AG04450 (cell line): ENCODE data around the gene LRRN1. TPM values are rescaled to one million over a fixed set of nuclear protein-coding genes. Genes with fewer than 3 reads are reported as not detected.
"Not testable (repeated sequence)": the region's sequence is repeated elsewhere in the genome, so short reads cannot be mapped to it uniquely, and the experiment has no call there.

Experiments
- CTCF ChIA-PET: fragments of 300-600, 350-600 bp; formaldehyde crosslinking; extraction: SDS; loops from one replicate; lab custom pipeline; 2022; ENCODE audit warnings: antibody characterized with exemption, inconsistent platforms; lab: Charles Lee
- POLR2A ChIA-PET: fragments of 350-600 bp; formaldehyde crosslinking; extraction: SDS; loops from one replicate; lab custom pipeline; 2021; ENCODE audit warnings: antibody characterized with exemption, inconsistent platforms; lab: Yijun Ruan, JAX
- DNase-seq: peaks from one replicate; pipeline ENCODE4 v3.0.0-alpha.2; 2011; ENCODE audit warnings: low read depth, low spot score
- H3K27ac ChIP-seq: one replicate; pipeline ENCODE4 v1.5.1; 2012; ENCODE audit warnings: low read depth, low read length, control low read depth
- H3K27me3 ChIP-seq: one replicate; pipeline ENCODE4 v1.6.0; 2012; ENCODE audit warnings: low read length; ENCODE audit not compliant: control insufficient read depth, insufficient read depth
- H3K4me3 ChIP-seq: 2 replicates; pipeline ENCODE4 v1.5.1; 2011; ENCODE audit warnings: mild to moderate bottlenecking, low read depth, low read length, control low read depth
- H3K9me3 ChIP-seq: 2 replicates; pipeline ENCODE4 v1.5.1; 2012; ENCODE audit warnings: low read length; ENCODE audit not compliant: control insufficient read depth, insufficient read depth
- polyA plus RNA-seq: library from polyadenylated mRNA; depleted of rRNA; stranded (reverse); fragments of >200 nt; gene quantifications from 2 replicates; pipeline ENCODE4 v1.2.3, GENCODE V29; 2011
- TF ChIP-seq, protein P1 (sequence below): IDR thresholded peaks from 2 replicates; pipeline ENCODE4 v1.5.1; 2011; ENCODE audit warnings: low read depth, low read length, control low read depth, inconsistent platforms

LRRN1 gene
- polyA plus RNA-seq, 1 experiment = not detected

DNA sequence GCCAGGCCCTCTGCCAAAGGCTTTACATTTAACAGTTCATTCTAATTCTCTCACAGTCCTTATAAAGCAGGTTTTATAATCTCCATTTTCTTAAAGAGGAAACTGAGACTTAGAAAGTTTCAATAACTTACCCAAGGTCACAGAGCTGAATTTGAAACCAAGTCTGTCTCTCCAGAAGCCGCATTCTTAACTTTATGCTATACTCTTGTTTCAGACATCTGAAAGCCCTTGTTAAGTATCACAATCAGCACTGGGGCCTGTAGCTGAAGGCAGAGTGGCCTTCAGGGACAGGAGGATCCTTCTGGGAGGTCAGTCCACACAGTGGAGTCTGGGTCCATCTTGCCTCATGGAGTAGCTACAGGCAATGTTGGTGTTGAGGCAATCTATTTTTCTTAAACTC, 27.9 kb downstream of the LRRN1 start:
- no peak overlapping the region for H3K27ac ChIP-seq
- ChIA-PET CTCF (no interaction called here), POLR2A (no interaction called here)
- H3K9me3 ChIP-seq = peaks cover 17% of the 10 kb centered on the region; the same call in 1 of the 2 replicates
- TF ChIP-seq, protein P1, sequence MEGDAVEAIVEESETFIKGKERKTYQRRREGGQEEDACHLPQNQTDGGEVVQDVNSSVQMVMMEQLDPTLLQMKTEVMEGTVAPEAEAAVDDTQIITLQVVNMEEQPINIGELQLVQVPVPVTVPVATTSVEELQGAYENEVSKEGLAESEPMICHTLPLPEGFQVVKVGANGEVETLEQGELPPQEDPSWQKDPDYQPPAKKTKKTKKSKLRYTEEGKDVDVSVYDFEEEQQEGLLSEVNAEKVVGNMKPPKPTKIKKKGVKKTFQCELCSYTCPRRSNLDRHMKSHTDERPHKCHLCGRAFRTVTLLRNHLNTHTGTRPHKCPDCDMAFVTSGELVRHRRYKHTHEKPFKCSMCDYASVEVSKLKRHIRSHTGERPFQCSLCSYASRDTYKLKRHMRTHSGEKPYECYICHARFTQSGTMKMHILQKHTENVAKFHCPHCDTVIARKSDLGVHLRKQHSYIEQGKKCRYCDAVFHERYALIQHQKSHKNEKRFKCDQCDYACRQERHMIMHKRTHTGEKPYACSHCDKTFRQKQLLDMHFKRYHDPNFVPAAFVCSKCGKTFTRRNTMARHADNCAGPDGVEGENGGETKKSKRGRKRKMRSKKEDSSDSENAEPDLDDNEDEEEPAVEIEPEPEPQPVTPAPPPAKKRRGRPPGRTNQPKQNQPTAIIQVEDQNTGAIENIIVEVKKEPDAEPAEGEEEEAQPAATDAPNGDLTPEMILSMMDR = no peak
- no peak overlapping the region for H3K4me3 ChIP-seq
- no peak for DNase-seq
- H3K27me3 ChIP-seq = no peaks in the 10 kb centered on the region

DNA sequence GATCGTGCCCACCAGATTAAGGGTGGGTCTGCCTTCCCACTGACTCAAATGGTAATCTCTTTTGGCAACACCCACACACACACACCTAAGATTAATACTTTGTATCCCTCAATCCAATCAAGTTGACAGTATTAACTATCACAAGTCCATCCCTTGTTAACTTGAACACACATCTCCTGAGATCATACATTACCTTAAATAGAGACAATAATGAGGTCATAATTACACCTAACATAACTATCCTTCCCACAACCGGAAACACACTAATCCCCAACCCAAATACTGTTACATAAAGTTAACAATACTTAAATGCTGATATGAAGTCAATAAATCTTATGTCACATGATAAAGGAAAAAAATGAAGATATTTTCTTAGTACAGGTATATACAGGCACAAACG, 29.2 kb downstream of the LRRN1 start:
- CTCF ChIA-PET, POLR2A ChIA-PET, DNase-seq, H3K27ac ChIP-seq, H3K4me3 ChIP-seq, H3K27me3 ChIP-seq: not testable (repeated sequence)
- H3K9me3 ChIP-seq = peaks cover 15% of the 10 kb centered on the region; the same call in 1 of the 2 replicates

DNA sequence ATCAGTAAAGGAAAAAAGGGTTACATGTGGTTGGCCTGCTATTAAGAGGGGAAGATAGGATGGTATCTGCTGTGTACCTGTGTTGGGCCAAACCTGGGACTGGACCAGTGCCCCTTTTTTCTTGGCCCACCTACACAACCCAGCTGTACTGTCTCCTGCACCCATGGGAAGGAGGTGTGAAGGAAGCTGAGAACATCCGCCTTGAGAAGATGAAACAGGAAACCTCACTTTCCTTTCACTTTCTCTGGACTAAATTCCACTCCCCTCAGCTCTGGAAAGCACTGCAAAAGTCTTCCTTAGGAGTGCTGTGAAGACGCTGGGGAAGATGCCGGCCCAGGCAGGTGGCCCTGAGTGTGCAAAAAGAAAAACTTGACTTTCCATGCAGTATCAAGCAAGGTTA, 37.6 kb downstream of the LRRN1 start:
- CTCF ChIA-PET = no interaction called here
- no peak for DNase-seq
- no peaks in the 10 kb centered on the region for H3K27me3 ChIP-seq
- TF ChIP-seq, protein P1 = no peak
- no peak overlapping the region for H3K4me3 ChIP-seq
- H3K9me3 ChIP-seq = peaks cover 18% of the 10 kb centered on the region
- no peak overlapping the region for H3K27ac ChIP-seq
- POLR2A ChIA-PET = no interaction called here

DNA sequence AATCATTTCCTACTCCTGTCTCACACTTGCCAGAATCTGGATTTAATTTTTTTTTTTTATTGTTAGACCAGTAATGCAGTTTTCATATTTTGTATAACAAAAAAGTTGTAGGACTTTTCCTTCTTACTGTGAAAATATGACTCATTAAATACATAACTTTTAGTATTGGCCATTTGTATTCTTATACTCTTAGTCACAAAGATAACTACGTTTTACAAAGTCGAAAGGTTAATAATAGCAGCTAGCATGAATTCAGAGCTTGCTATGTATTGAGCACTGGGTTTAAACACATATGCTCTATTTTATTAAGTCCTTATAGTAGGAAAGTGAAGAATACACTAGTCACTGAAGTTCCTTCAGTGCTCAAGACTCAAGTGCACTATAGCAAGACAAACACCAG, 43.1 kb downstream of the LRRN1 start:
- Histone ChIP-seq H3K27me3 (no peaks in the 10 kb centered on the region), H3K9me3 (peaks cover 10% of the 10 kb centered on the region), H3K27ac (no peak overlapping the region), H3K4me3 (no peak overlapping the region)
- POLR2A ChIA-PET = no interaction called here
- DNase-seq = no peak
- CTCF ChIA-PET = no interaction called here
- TF ChIP-seq, protein P1 = no peak

GRCh38 chr3:3847994-3848922, 49.0 kb downstream of the LRRN1 start:
- peaks cover 8% of the 10 kb centered on the region; the same call in 1 of the 2 replicates for H3K9me3 ChIP-seq
- DNase-seq = no peak
- TF ChIP-seq, protein P1 = no peak
- POLR2A ChIA-PET = no interaction called here
- H3K27me3 ChIP-seq = no peaks in the 10 kb centered on the region
- CTCF ChIA-PET = no interaction called here
- no peak overlapping the region for H3K4me3 ChIP-seq
- H3K27ac ChIP-seq = no peak overlapping the region
